Thyroid gland (tissue), 4 donors: ENCODE measurements around the gene MR1. TPM values are rescaled to one million over a fixed set of nuclear protein-coding genes. Genes with fewer than 3 reads are reported as not detected.

Experiments
- DNase-seq, 2 donors: peaks; one replicate each; pipeline ENCODE4 v3.0.0-alpha.2; 2019
- H3K27ac ChIP-seq, 3 donors: fragments of 200-600 bp; sonication (generic); 1 replicate in 2 of 3; 2 replicates in 1 of 3; pipeline ENCODE4 v1.5.1; 2016 to 2019; ENCODE audit warnings: mild to moderate bottlenecking in 1 of 3, moderate library complexity in 1 of 3
- H3K27me3 ChIP-seq: fragments of 200-600 bp; sonication (generic); one replicate; pipeline ENCODE4 v1.5.1; 2019
- H3K36me3 ChIP-seq, 2 donors: fragments of 200-600 bp; sonication (generic); one replicate each; pipeline ENCODE4 v1.5.1; 2016 to 2019
- H3K4me1 ChIP-seq, 2 donors: fragments of 200-600 bp; sonication (generic); one replicate each; pipeline ENCODE4 v1.5.1; 2017 to 2019
- H3K4me3 ChIP-seq, 3 donors: fragments of 200-600 bp; sonication (generic); replicated peaks in 1 of 3; 1 replicate in 2 of 3; 2 replicates in 1 of 3; pipeline ENCODE4 v1.5.1; 2016; ENCODE audit warnings: mild to moderate bottlenecking in 1 of 3
- H3K9me3 ChIP-seq: fragments of 200-600 bp; sonication (generic); one replicate; pipeline ENCODE4 v1.5.1; 2017
- CTCF ChIP-seq, 6 experiments: fragments of 200-600 bp in 3 of 6; fragments of 450-650 bp in 3 of 6; sonication (generic) in 3 of 6; IDR thresholded peaks; one replicate each; pipeline ENCODE4 v1.5.1; 2016 to 2019; ENCODE audit warnings: antibody characterized with exemption in 6 of 6, mild to moderate bottlenecking in 2 of 6, inconsistent platforms in 1 of 6, moderate library complexity in 1 of 6
- POLR2A ChIP-seq, 2 donors: fragments of 450-650 bp; IDR thresholded peaks; one replicate each; pipeline ENCODE4 v1.6.1; 2017; ENCODE audit warnings: antibody characterized with exemption in 2 of 2, mild to moderate bottlenecking in 2 of 2, moderate library complexity in 1 of 2
- WGBS, 2 donors: methylation state at CpG; one replicate each; pipeline ENCODE4 v1.1.5; 2017; 5-methylcytosine and 5-hydroxymethylcytosine counted together
- intact Hi-C: fragments of 100-400 bp; cut with DNase I; formaldehyde crosslinking; loops from one replicate; pipeline ENCODE4 v1.15.1; 2023
- total RNA-seq, 4 donors: library from RNA; depleted of rRNA; stranded (reverse); fragments of >200 nt; gene quantifications; one replicate each; pipeline ENCODE4 v1.2.3, GENCODE V29; 2016

MR1 gene
- total RNA-seq, 4 donors from 2014 or later = 21.9 to 32.2 (median 25.2) TPM

GRCh38 chr1:181099152-181100014, 65.6 kb downstream of the MR1 start:
- TF ChIP-seq CTCF (IDR thresholded peaks at IDR 0.05) = no peak
- no peak for TF ChIP-seq POLR2A (IDR thresholded peaks at IDR 0.05)
- Histone ChIP-seq H3K36me3 (no peaks in the 10 kb centered on the region), H3K27me3 (no peaks in the 10 kb centered on the region), H3K9me3 (no peaks in the 10 kb centered on the region), H3K4me3 (no peak overlapping the region), H3K4me1 (peaks cover 2 to 23% of the 10 kb centered on the region in 2 donors), H3K27ac (no peak overlapping the region)
- WGBS, 2 donors = 45 to 53% methylated on average over 11 of the region's 11 CpGs
- no peak for DNase-seq
- intact Hi-C loops = no loop called here

- Histone ChIP-seq H3K36me3 (no peaks in the 10 kb centered on the region), H3K27ac (no peak overlapping the region), H3K9me3 (no peaks in the 10 kb centered on the region), H3K4me3 (no peak overlapping the region), H3K27me3 (no peaks in the 10 kb centered on the region), H3K4me1 (peaks cover 4 to 17% of the 10 kb centered on the region in 2 donors)
- intact Hi-C loops = no loop called here
- DNase-seq = no peak
- TF ChIP-seq POLR2A (IDR thresholded peaks at IDR 0.05) = no peak
- no peak for TF ChIP-seq CTCF (IDR thresholded peaks at IDR 0.05)
- WGBS, 2 donors = 65 to 75% methylated on average over 10 of the region's 10 CpGs
Measured at GRCh38 chr1:181100015-181100905, 66.5 kb downstream of the MR1 start.

- TF ChIP-seq CTCF (IDR thresholded peaks at IDR 0.05) (no peak), POLR2A (IDR thresholded peaks at IDR 0.05) (no peak)
- no peak for DNase-seq
- no peak overlapping the region for H3K27ac ChIP-seq
- H3K36me3 ChIP-seq = no peaks in the 10 kb centered on the region
- H3K9me3 ChIP-seq = no peaks in the 10 kb centered on the region
- no peaks in the 10 kb centered on the region for H3K27me3 ChIP-seq
- intact Hi-C loops = no loop called here
- H3K4me1 ChIP-seq = peaks cover 4 to 22% of the 10 kb centered on the region in 2 donors
- 84 to 94% methylated on average over 4 of the region's 4 CpGs for WGBS, 2 donors
- H3K4me3 ChIP-seq = no peak overlapping the region
Measured at GRCh38 chr1:181100934-181101333, 67.2 kb downstream of the MR1 start.

DNA sequence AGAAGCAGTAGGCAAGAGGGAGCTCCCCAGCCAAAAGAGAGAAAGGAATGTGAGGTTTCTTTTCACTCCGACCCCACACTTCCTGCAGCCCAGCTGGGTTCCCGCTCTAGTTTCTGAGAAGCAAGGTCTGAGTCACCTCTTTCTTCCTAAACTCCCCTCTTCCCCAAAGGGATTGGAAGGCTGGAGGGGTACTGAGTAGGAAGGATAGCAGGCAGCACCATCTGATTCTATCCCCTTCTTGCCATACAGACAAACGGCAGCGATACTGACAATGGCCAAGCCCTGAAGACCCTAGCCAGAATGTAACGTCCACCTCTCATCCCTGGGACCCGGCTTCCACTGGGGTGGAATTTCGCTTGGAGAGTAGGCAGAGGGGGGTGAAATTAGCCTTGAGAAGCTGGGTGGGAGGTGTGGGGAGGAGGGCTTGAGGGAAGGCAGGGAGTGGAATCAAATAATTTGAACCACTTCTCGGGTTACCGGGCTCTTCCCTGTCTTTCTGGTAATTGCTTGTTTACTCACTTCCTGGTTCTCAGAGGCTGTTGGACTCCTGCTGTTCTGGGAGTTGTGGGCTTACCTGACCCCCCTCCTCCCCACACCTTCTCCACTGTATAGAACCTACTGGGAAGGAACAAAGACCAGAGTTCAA, 67.9 kb downstream of the MR1 start:
- H3K27ac ChIP-seq = no peak overlapping the region
- peaks cover 4 to 24% of the 10 kb centered on the region in 2 donors for H3K4me1 ChIP-seq
- no peaks in the 10 kb centered on the region for H3K9me3 ChIP-seq
- intact Hi-C loops = no loop called here
- H3K4me3 ChIP-seq = no peak overlapping the region
- no peaks in the 10 kb centered on the region for H3K36me3 ChIP-seq
- DNase-seq = no peak
- 61 to 70% methylated on average over 9 of the region's 9 CpGs for WGBS, 2 donors
- no peaks in the 10 kb centered on the region for H3K27me3 ChIP-seq
- TF ChIP-seq CTCF (IDR thresholded peaks at IDR 0.05) (no peak), POLR2A (IDR thresholded peaks at IDR 0.05) (no peak)
